Neural progenitor cell (in vitro differentiated cells): Measurements from ENCODE around the gene HMGB4. TPM values are rescaled to one million over a fixed set of nuclear protein-coding genes. Genes with fewer than 3 reads are reported as not detected.

Source experiments
- DNase-seq: peaks from one replicate; pipeline ENCODE4 v3.0.0-alpha.2; 2016; ENCODE audit warnings: low spot score
- H2AFZ ChIP-seq: fragments of 200-600 bp; sonication (generic); replicated peaks from 2 replicates; pipeline ENCODE4 v1.6.1; 2016; ENCODE audit warnings: antibody characterized with exemption
- H3F3A ChIP-seq: fragments of 200-600 bp; sonication (generic); 2 replicates; pipeline ENCODE4 v1.6.1; 2016; ENCODE audit warnings: antibody characterized with exemption, low read depth
- H3K27ac ChIP-seq: fragments of 200-600 bp; sonication (generic); 2 replicates; pipeline ENCODE4 v1.5.1; 2016; ENCODE audit warnings: mild to moderate bottlenecking
- H3K27me3 ChIP-seq: fragments of 200-600 bp; sonication (generic); 2 replicates; pipeline ENCODE4 v1.6.1; 2016; ENCODE audit warnings: mild to moderate bottlenecking, moderate library complexity
- H3K36me3 ChIP-seq: fragments of 200-600 bp; sonication (generic); 2 replicates; pipeline ENCODE4 v1.5.1; 2016
- H3K4me1 ChIP-seq: fragments of 200-600 bp; sonication (generic); 2 replicates; pipeline ENCODE4 v1.6.1; 2016; ENCODE audit warnings: mixed run types
- H3K4me2 ChIP-seq: fragments of 200-600 bp; sonication (generic); 2 replicates; pipeline ENCODE4 v1.6.1; 2016
- H3K4me3 ChIP-seq: fragments of 200-600 bp; sonication (generic); 2 replicates; pipeline ENCODE4 v1.5.1; 2016
- H3K79me2 ChIP-seq: fragments of 200-600 bp; sonication (generic); 2 replicates; pipeline ENCODE4 v1.6.1; 2016; ENCODE audit warnings: low read depth
- H3K9ac ChIP-seq: fragments of 200-600 bp; sonication (generic); 2 replicates; pipeline ENCODE4 v1.6.1; 2016
- H3K9me3 ChIP-seq: fragments of 200-600 bp; sonication (generic); 2 replicates; pipeline ENCODE4 v1.5.1; 2016; ENCODE audit warnings: low read depth
- H4K20me1 ChIP-seq: fragments of 200-600 bp; sonication (generic); 2 replicates; pipeline ENCODE4 v1.6.1; 2016; ENCODE audit warnings: low read depth
- H3K27ac Mint-ChIP-seq: 3 replicates; pipeline ENCODE4 v1.8.0; 2021; ENCODE audit warnings: mixed read lengths
- H3K27me3 Mint-ChIP-seq: 2 replicates; pipeline ENCODE4 v1.8.0; 2022; ENCODE audit warnings: low read depth, mild to moderate bottlenecking, inconsistent platforms, moderate library complexity, mixed read lengths; ENCODE audit not compliant: insufficient read depth
- H3K36me3 Mint-ChIP-seq: 3 replicates; pipeline ENCODE4 v1.8.0; 2021; ENCODE audit warnings: mixed read lengths
- H3K4me1 Mint-ChIP-seq: 3 replicates; pipeline ENCODE4 v1.8.0; 2021; ENCODE audit warnings: mixed read lengths
- H3K4me3 Mint-ChIP-seq: 3 replicates; pipeline ENCODE4 v1.8.0; 2021; ENCODE audit warnings: mild to moderate bottlenecking, moderate library complexity, mixed read lengths
- H3K9me3 Mint-ChIP-seq: 3 replicates; pipeline ENCODE4 v1.8.0; 2020; ENCODE audit warnings: mixed read lengths
- CTCF ChIP-seq: fragments of 200-600 bp; sonication (generic); IDR thresholded peaks from 2 replicates; pipeline ENCODE4 v1.5.1; 2017; ENCODE audit warnings: antibody characterized with exemption, mild to moderate bottlenecking
- EZH2 ChIP-seq: fragments of 200-600 bp; sonication (generic); IDR thresholded peaks from 2 replicates; pipeline ENCODE4 v1.6.1; 2017; ENCODE audit warnings: antibody characterized with exemption, mild to moderate bottlenecking, moderate library complexity
- EZH2phosphoT487 ChIP-seq: fragments of 200-600 bp; sonication (generic); IDR thresholded peaks from 2 replicates; pipeline ENCODE4 v1.6.1; 2017; ENCODE audit warnings: antibody characterized with exemption
- total RNA-seq: library from RNA; depleted of rRNA; stranded (reverse); fragments of >200 nt; gene quantifications from 2 replicates; pipeline ENCODE4 v1.2.3, GENCODE V29; 2015; ENCODE audit warnings: low replicate concordance

The HMGB4 gene
- total RNA-seq, 1 donor from 2014 or later: not detected

GRCh38 chr1:33848205-33848937, 15.5 kb upstream of the HMGB4 start:
- peaks cover 3% of the 10 kb centered on the region for H4K20me1 ChIP-seq
- H3K36me3 ChIP-seq: no peaks in the 10 kb centered on the region
- no peaks in the 10 kb centered on the region for H3K27me3 ChIP-seq
- TF ChIP-seq EZH2 (no peak), CTCF (no peak), EZH2phosphoT487 (no peak)
- peaks cover 5% of the 10 kb centered on the region for H3K4me1 ChIP-seq
- no peak overlapping the region for H3K9ac ChIP-seq
- H3K27ac Mint-ChIP-seq: no peak overlapping the region
- no peak for DNase-seq
- H3K27ac ChIP-seq: no peak overlapping the region
- peaks cover 3% of the 10 kb centered on the region for H3K27me3 Mint-ChIP-seq
- no peaks in the 10 kb centered on the region for H3K79me2 ChIP-seq
- no peaks in the 10 kb centered on the region for H3K9me3 ChIP-seq
- H3K4me3 Mint-ChIP-seq: no peak overlapping the region
- no peak overlapping the region for H2AFZ ChIP-seq
- H3K36me3 Mint-ChIP-seq: no peaks in the 10 kb centered on the region
- H3K4me3 ChIP-seq: no peak overlapping the region
- H3K4me1 Mint-ChIP-seq: peaks cover 20% of the 10 kb centered on the region
- no peaks in the 10 kb centered on the region for H3K9me3 Mint-ChIP-seq
- no peak overlapping the region for H3K4me2 ChIP-seq
- no peaks in the 10 kb centered on the region for H3F3A ChIP-seq

- H3K36me3 ChIP-seq: no peaks in the 10 kb centered on the region
- no peak for DNase-seq
- Mint-ChIP-seq H3K27ac (no peak overlapping the region), H3K4me3 (no peak overlapping the region), H3K9me3 (no peaks in the 10 kb centered on the region), H3K4me1 (peaks cover 17% of the 10 kb centered on the region), H3K36me3 (no peaks in the 10 kb centered on the region), H3K27me3 (no peaks in the 10 kb centered on the region)
- TF ChIP-seq EZH2: no peak
- TF ChIP-seq EZH2phosphoT487: no peak
- H3K4me1 ChIP-seq: peaks cover 5% of the 10 kb centered on the region
- no peaks in the 10 kb centered on the region for H3K9me3 ChIP-seq
- H3K9ac ChIP-seq: no peak overlapping the region
- no peak overlapping the region for H2AFZ ChIP-seq
- no peak overlapping the region for H3K4me3 ChIP-seq
- H3F3A ChIP-seq: no peaks in the 10 kb centered on the region
- no peaks in the 10 kb centered on the region for H3K79me2 ChIP-seq
- H3K27ac ChIP-seq: no peak overlapping the region
- peaks cover 3% of the 10 kb centered on the region for H4K20me1 ChIP-seq
- H3K4me2 ChIP-seq: no peak overlapping the region
- H3K27me3 ChIP-seq: no peaks in the 10 kb centered on the region
Measured at GRCh38 chr1:33849211-33849610, 14.7 kb upstream of the HMGB4 start.

GRCh38 chr1:33850481-33850880, 13.4 kb upstream of the HMGB4 start:
- no peak overlapping the region for H3K9ac ChIP-seq
- Mint-ChIP-seq H3K27ac (no peak overlapping the region), H3K27me3 (no peaks in the 10 kb centered on the region), H3K4me1 (peaks cover 16% of the 10 kb centered on the region), H3K9me3 (no peaks in the 10 kb centered on the region), H3K4me3 (no peak overlapping the region), H3K36me3 (no peaks in the 10 kb centered on the region)
- H3K36me3 ChIP-seq: no peaks in the 10 kb centered on the region
- no peak for DNase-seq
- H2AFZ ChIP-seq: no peak overlapping the region
- no peaks in the 10 kb centered on the region for H3K27me3 ChIP-seq
- H4K20me1 ChIP-seq: peaks cover 3% of the 10 kb centered on the region
- no peak overlapping the region for H3K27ac ChIP-seq
- H3K79me2 ChIP-seq: no peaks in the 10 kb centered on the region
- peaks cover 5% of the 10 kb centered on the region for H3K4me1 ChIP-seq
- no peak for TF ChIP-seq EZH2
- no peak for TF ChIP-seq EZH2phosphoT487
- no peak for TF ChIP-seq CTCF
- H3K4me2 ChIP-seq: no peak overlapping the region
- H3F3A ChIP-seq: no peaks in the 10 kb centered on the region
- no peaks in the 10 kb centered on the region for H3K9me3 ChIP-seq
- H3K4me3 ChIP-seq: no peak overlapping the region

GRCh38 chr1:33852711-33853110, 11.2 kb upstream of the HMGB4 start:
- Histone ChIP-seq H4K20me1 (peaks cover 3% of the 10 kb centered on the region), H3F3A (no peaks in the 10 kb centered on the region), H3K9me3 (no peaks in the 10 kb centered on the region), H3K79me2 (no peaks in the 10 kb centered on the region), H3K4me3 (no peak overlapping the region), H3K36me3 (no peaks in the 10 kb centered on the region), H3K27me3 (no peaks in the 10 kb centered on the region), H3K4me2 (no peak overlapping the region), H2AFZ (no peak overlapping the region), H3K9ac (no peak overlapping the region), H3K4me1 (peaks cover 5% of the 10 kb centered on the region), H3K27ac (no peak overlapping the region)
- no peaks in the 10 kb centered on the region for H3K9me3 Mint-ChIP-seq
- peaks cover 16% of the 10 kb centered on the region for H3K4me1 Mint-ChIP-seq
- H3K36me3 Mint-ChIP-seq: no peaks in the 10 kb centered on the region
- H3K27ac Mint-ChIP-seq: no peak overlapping the region
- DNase-seq: no peak
- no peak overlapping the region for H3K4me3 Mint-ChIP-seq
- H3K27me3 Mint-ChIP-seq: peaks cover 4% of the 10 kb centered on the region
- TF ChIP-seq CTCF (no peak), EZH2 (no peak), EZH2phosphoT487 (no peak)
